Stomach smooth muscle (tissue), 2 donors: ENCODE measurements around the gene AMFR.

Source experiments
- H3K27ac ChIP-seq: one replicate; pipeline ENCODE4 v1.7.0; 2013; ENCODE audit warnings: mild to moderate bottlenecking, low read length, inconsistent platforms
- H3K27me3 ChIP-seq, 2 donors: one replicate each; pipeline ENCODE4 v1.7.0; 2013; ENCODE audit warnings: low read length in 2 of 2; ENCODE audit not compliant: insufficient read depth in 2 of 2, control insufficient read depth in 1 of 2
- H3K36me3 ChIP-seq, 2 donors: one replicate each; pipeline ENCODE4 v1.7.0; 2013; ENCODE audit warnings: low read length in 2 of 2; ENCODE audit not compliant: control insufficient read depth in 2 of 2, insufficient read depth in 2 of 2
- H3K4me1 ChIP-seq: one replicate; pipeline ENCODE4 v1.7.0; 2013; ENCODE audit warnings: low read length; ENCODE audit not compliant: control insufficient read depth, insufficient read depth
- H3K4me3 ChIP-seq, 2 donors: one replicate each; pipeline ENCODE4 v1.7.0; 2013; ENCODE audit warnings: low read length in 2 of 2
- H3K9ac ChIP-seq, 2 donors: one replicate each; pipeline ENCODE4 v1.7.0; 2013; ENCODE audit warnings: low read length in 2 of 2, mild to moderate bottlenecking in 1 of 2
- H3K9me3 ChIP-seq, 2 donors: one replicate each; pipeline ENCODE4 v1.7.0; 2013; ENCODE audit warnings: low read length in 2 of 2; ENCODE audit not compliant: control insufficient read depth in 2 of 2
- donor health status: healthy.
- donor health status: Pancreatic carcinoma.

AMFR gene

DNA sequence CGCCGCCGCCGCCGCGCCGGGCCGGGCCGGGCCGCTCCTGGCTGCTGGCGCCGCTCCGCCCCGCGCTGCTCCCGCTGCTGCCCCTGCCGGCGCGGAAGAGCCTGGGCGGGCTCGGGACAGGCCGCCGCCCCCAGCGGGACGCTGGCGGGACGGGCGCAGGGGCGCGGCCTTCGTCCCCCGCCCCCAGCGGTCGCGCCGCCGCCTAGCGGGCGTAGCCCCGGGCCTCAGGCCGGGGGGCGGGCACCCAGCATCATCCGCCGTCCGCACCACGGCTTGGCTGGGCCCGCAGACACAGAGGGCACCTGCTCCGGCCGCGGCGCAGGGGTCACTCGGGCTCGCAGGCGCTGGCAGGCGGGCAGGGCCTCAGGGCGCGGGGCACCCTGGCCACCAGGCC, at the start of gene AMFR:
AMFR (minus strand) TSS at position 107 of the 394 bp plus-strand sequence. CDS start 218 bp downstream, outside the sequence.
- Histone ChIP-seq H3K27me3 (no peaks in the 10 kb centered on the region), H3K4me3 (peak within 1 kb of the TSS; percentile 79 to 80), H3K9me3 (no peaks in the 10 kb centered on the region), H3K27ac (peak within 1 kb of the TSS; percentile 75), H3K4me1 (peaks cover 17% of the 10 kb centered on the region), H3K9ac (peak within 1 kb of the TSS; percentile 76 to 87), H3K36me3 (peaks cover 2 to 3% of the 10 kb centered on the region in 2 donors)

DNA sequence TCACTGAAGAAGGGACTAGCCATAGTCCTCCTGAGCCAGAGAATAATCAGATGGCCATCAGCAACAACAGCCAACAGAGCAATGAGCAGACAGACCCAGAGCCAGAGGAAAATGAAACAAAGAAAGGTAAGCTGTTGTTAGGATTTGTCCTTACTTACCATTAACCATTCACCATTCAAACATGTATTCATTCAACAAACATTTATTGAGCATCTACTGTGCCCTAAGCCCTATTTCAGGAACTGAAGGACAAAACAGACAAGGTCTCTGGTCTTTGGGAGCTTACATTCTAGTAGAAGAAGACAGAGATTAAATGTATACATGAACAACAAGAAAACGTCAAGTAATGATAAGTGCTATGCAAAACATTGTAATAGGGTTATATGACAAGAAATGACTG, 45.3 kb upstream of the AMFR start:
- Histone ChIP-seq H3K4me3 (no peak overlapping the region), H3K4me1 (no peaks in the 10 kb centered on the region), H3K27ac (no peak overlapping the region)

GRCh38 chr16:56470232-56470631, 44.9 kb upstream of the AMFR start:
- Histone ChIP-seq H3K4me1 (no peaks in the 10 kb centered on the region), H3K9me3 (no peaks in the 10 kb centered on the region), H3K9ac (no peak overlapping the region), H3K27me3 (no peaks in the 10 kb centered on the region), H3K27ac (no peak overlapping the region), H3K36me3 (peaks cover 62 to 67% of the 10 kb centered on the region in 2 donors), H3K4me3 (no peak overlapping the region)

More for the DNA sequence above, 45.3 kb upstream of the AMFR start:
- no peaks in the 10 kb centered on the region for H3K9me3 ChIP-seq
- H3K27me3 ChIP-seq, result no peaks in the 10 kb centered on the region
- H3K36me3 ChIP-seq, result peaks cover 66 to 69% of the 10 kb centered on the region in 2 donors
- no peak overlapping the region for H3K9ac ChIP-seq

DNA sequence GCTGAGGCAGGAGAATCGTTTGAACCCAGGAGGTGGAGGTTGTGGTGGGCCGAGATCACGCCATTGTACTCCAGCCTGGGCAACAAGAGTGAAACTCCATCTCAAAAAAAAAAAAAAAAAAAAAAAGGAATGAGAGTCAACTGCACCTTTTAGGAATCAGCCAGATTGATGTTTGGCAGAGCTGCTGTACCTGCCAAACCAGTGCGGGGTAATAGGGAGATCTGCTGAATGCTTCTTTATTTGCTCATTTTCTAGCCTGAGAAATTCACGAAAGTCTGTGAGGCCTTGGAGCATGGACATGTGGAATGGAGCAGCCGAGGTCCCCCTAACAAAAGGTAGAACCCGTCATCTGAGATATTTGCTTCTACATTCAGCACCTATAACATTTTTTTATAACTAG, 44.4 kb upstream of the AMFR start:
- Histone ChIP-seq H3K9me3 (no peaks in the 10 kb centered on the region), H3K36me3 (peaks cover 58 to 62% of the 10 kb centered on the region in 2 donors), H3K27me3 (no peaks in the 10 kb centered on the region), H3K9ac (no peak overlapping the region), H3K4me1 (no peaks in the 10 kb centered on the region), H3K4me3 (no peak overlapping the region), H3K27ac (no peak overlapping the region)

- no peak overlapping the region for H3K4me3 ChIP-seq
- no peaks in the 10 kb centered on the region for H3K27me3 ChIP-seq
- H3K9me3 ChIP-seq, result no peaks in the 10 kb centered on the region
- no peak overlapping the region for H3K27ac ChIP-seq
- no peaks in the 10 kb centered on the region for H3K4me1 ChIP-seq
- H3K36me3 ChIP-seq, result peaks cover 58 to 60% of the 10 kb centered on the region in 2 donors
- no peak overlapping the region for H3K9ac ChIP-seq
Observed at GRCh38 chr16:56468800-56469199, 43.5 kb upstream of the AMFR start.

DNA sequence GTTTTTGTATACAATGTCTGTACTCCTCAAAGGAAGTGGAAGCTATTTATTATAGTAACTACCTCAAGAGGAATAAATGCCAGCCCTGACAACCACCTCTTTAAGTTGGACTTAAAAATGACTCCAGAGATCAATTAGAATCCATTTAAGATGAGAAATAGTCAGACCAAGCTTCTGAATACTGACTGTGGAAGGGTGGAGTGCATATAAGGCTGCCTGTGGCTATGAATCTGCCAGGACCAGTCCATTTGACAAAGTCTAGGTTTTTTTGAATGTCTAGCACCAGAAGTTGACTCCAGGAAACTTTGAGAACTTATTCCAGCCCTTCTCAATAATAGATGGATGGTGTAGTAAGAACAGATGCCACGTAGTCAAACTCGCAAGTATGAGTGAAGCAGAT, 41.0 kb upstream of the AMFR start:
- Histone ChIP-seq H3K36me3 (peaks cover 46 to 50% of the 10 kb centered on the region in 2 donors), H3K27ac (no peak overlapping the region), H3K4me1 (no peaks in the 10 kb centered on the region), H3K9me3 (no peaks in the 10 kb centered on the region), H3K9ac (no peak overlapping the region), H3K27me3 (no peaks in the 10 kb centered on the region), H3K4me3 (no peak overlapping the region)

- no peak overlapping the region for H3K9ac ChIP-seq
- H3K4me1 ChIP-seq, result no peaks in the 10 kb centered on the region
- H3K27ac ChIP-seq, result no peak overlapping the region
- no peaks in the 10 kb centered on the region for H3K9me3 ChIP-seq
- H3K4me3 ChIP-seq, result no peak overlapping the region
- no peaks in the 10 kb centered on the region for H3K27me3 ChIP-seq
- H3K36me3 ChIP-seq, result peaks cover 23 to 36% of the 10 kb centered on the region in 2 donors
Observed at GRCh38 chr16:56463153-56463552, 37.8 kb upstream of the AMFR start.

GRCh38 chr16:56462064-56462796, 36.9 kb upstream of the AMFR start:
- H3K4me1 ChIP-seq, result no peaks in the 10 kb centered on the region
- peaks cover 21 to 30% of the 10 kb centered on the region in 2 donors for H3K36me3 ChIP-seq
- no peak overlapping the region for H3K27ac ChIP-seq

DNA sequence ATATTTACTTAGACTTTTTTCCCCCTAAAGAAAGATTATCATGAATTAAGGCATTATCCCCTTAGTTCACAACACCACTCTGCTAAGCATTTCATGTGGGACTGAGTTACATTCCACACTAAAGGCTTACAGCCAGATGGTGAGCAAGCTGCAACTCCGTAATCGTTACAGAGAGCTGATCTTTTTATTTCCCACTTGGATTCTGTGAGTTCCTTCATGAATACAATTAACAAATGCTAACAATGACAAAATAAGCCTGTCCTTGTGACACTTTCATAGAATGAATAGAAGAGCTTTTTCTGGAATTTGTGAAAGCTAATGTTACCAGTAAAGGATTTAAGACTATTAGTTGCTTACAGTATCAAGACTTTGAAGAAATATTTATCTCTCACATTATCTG, 34.8 kb upstream of the AMFR start:
- H3K36me3 ChIP-seq, result peaks cover 19 to 31% of the 10 kb centered on the region in 2 donors
- H3K27me3 ChIP-seq, result no peaks in the 10 kb centered on the region
- H3K27ac ChIP-seq, result no peak overlapping the region
- no peak overlapping the region for H3K9ac ChIP-seq
- H3K9me3 ChIP-seq, result no peaks in the 10 kb centered on the region
- no peaks in the 10 kb centered on the region for H3K4me1 ChIP-seq
- H3K4me3 ChIP-seq, result no peak overlapping the region

More at GRCh38 chr16:56462064-56462796, 36.9 kb upstream of the AMFR start:
- no peaks in the 10 kb centered on the region for H3K27me3 ChIP-seq
- H3K9ac ChIP-seq, result no peak overlapping the region
- H3K9me3 ChIP-seq, result no peaks in the 10 kb centered on the region
- no peak overlapping the region for H3K4me3 ChIP-seq

- Histone ChIP-seq H3K36me3 (peaks cover 19 to 29% of the 10 kb centered on the region in 2 donors), H3K27me3 (no peaks in the 10 kb centered on the region), H3K27ac (no peak overlapping the region), H3K9me3 (no peaks in the 10 kb centered on the region), H3K4me3 (no peak overlapping the region), H3K9ac (no peak overlapping the region), H3K4me1 (no peaks in the 10 kb centered on the region)
Observed at GRCh38 chr16:56457927-56458470, 32.7 kb upstream of the AMFR start.
